GM12878 (cell line): ENCODE measurements around the gene COX6A1. TPM values are rescaled to one million over a fixed set of nuclear protein-coding genes. Genes with fewer than 3 reads are reported as not detected.
A peak's percentile ranks its signal among the peaks of the same experiment; 100 is the strongest.

Experiments
- ATAC-seq: fragments of 200-7000 bp; cut with Tn5 transposase; 3 replicates; pipeline ENCODE4 v1.9.1; 2020; ENCODE audit warnings: mild to moderate bottlenecking, moderate library complexity
- BruUV-seq: library from RNA; stranded (reverse); fragments of 400-500 nt; replicated peaks from 2 replicates; lab custom pipeline; 2021; lab: Mats Ljungman, UMichigan
- CTCF ChIA-PET: fragments of 300-600 bp; sonication (Branson Sonifier 250); formaldehyde crosslinking; extraction: SDS; loops from one replicate; lab custom pipeline; 2021; ENCODE audit warnings: inconsistent platforms; lab: Yijun Ruan, JAX
- POLR2A ChIA-PET: fragments of 350-600 bp; formaldehyde crosslinking; extraction: SDS; loops from one replicate; lab custom pipeline; 2021; ENCODE audit warnings: inconsistent platforms; lab: Charles Lee
- RAD21 ChIA-PET: fragments of 300-600 bp; sonication (Branson Sonifier 250); formaldehyde crosslinking; loops from one replicate; lab custom pipeline; 2023; ENCODE audit warnings: antibody characterized with exemption; ENCODE audit not compliant: unreplicated experiment; lab: Charles Lee
- SMC1A ChIA-PET: fragments of 300-600 bp; sonication (Branson Sonifier 250); formaldehyde crosslinking; loops from one replicate; lab custom pipeline; 2023; ENCODE audit not compliant: unreplicated experiment, uncharacterized antibody; lab: Charles Lee
- DNase-seq: peaks from one replicate; pipeline ENCODE4 v3.0.0-alpha.2; 2011; ENCODE audit warnings: low read depth, low spot score
- FAIRE-seq: peaks from 3 replicates; lab custom pipeline; 2011; peaks lifted over from hg19 to GRCh38; lab: Jason Lieb, UNC
- H2AFZ ChIP-seq: 2 replicates; pipeline ENCODE4 v1.6.0; 2011; ENCODE audit warnings: low read depth, low read length, control low read depth; ENCODE audit not compliant: control insufficient read depth
- H3K27ac ChIP-seq: 2 replicates; pipeline ENCODE4 v1.5.1; 2011; ENCODE audit warnings: control low read depth; ENCODE audit not compliant: control insufficient read depth, insufficient read depth
- H3K27me3 ChIP-seq, 2 experiments: replicated peaks in 1 of 2; 2 replicates each; pipeline versions ENCODE4 v1.6.0 to v1.6.1; 2011; ENCODE audit warnings: low read length in 1 of 2; ENCODE audit not compliant: control insufficient read depth in 2 of 2, insufficient read depth in 2 of 2
- H3K36me3 ChIP-seq, 2 experiments: 2 replicates each; pipeline ENCODE4 v1.5.1; 2011; ENCODE audit warnings: low read length in 1 of 2; ENCODE audit not compliant: control insufficient read depth in 2 of 2, insufficient read depth in 2 of 2
- H3K4me1 ChIP-seq: 2 replicates; pipeline ENCODE4 v1.6.1; 2011; ENCODE audit warnings: mild to moderate bottlenecking, low read length, moderate library complexity, mixed read lengths; ENCODE audit not compliant: control insufficient read depth, insufficient read depth
- H3K4me2 ChIP-seq: 2 replicates; pipeline ENCODE4 v1.6.0; 2011; ENCODE audit warnings: control low read depth; ENCODE audit not compliant: control insufficient read depth, insufficient read depth
- H3K4me3 ChIP-seq: fragments of 200-600 bp; sonication (generic); 2 replicates; pipeline ENCODE4 v1.5.1; 2016
- H3K79me2 ChIP-seq: 2 replicates; pipeline ENCODE4 v1.6.0; 2011; ENCODE audit warnings: low read length; ENCODE audit not compliant: control insufficient read depth, insufficient read depth
- H3K9ac ChIP-seq: 2 replicates; pipeline ENCODE4 v1.8.0; 2011; ENCODE audit warnings: low read length, control low read depth, mixed read lengths; ENCODE audit not compliant: control insufficient read depth, insufficient read depth
- H3K9me3 ChIP-seq: replicated peaks from 3 replicates; pipeline ENCODE4 v1.5.1; 2011; ENCODE audit warnings: mild to moderate bottlenecking, low read length; ENCODE audit not compliant: control insufficient read depth, insufficient read depth
- H4K20me1 ChIP-seq: 2 replicates; pipeline ENCODE4 v1.6.0; 2011; ENCODE audit not compliant: control insufficient read depth, insufficient read depth
- BACH1 ChIP-seq: fragments of 450-650 bp; IDR thresholded peaks from 2 replicates; pipeline ENCODE4 v1.6.1; 2017; ENCODE audit warnings: mild to moderate bottlenecking, borderline replicate concordance
- CEBPZ ChIP-seq: fragments of 150-350 bp; IDR thresholded peaks from 2 replicates; pipeline ENCODE4 v1.6.1; 2016; ENCODE audit warnings: low read depth, low read length
- CREM ChIP-seq: IDR thresholded peaks from 2 replicates; pipeline ENCODE4 v1.6.1; 2014; ENCODE audit warnings: antibody characterized with exemption, low read depth
- EED ChIP-seq: sonication (generic); IDR thresholded peaks from 2 replicates; pipeline ENCODE4 v1.6.1; 2016; ENCODE audit warnings: antibody characterized with exemption, low read depth
- MAX ChIP-seq: IDR thresholded peaks from 2 replicates; pipeline ENCODE4 v1.6.1; 2012; ENCODE audit warnings: low read depth, low read length, improper control_type of control experiment
- MTA3 ChIP-seq: IDR thresholded peaks from 2 replicates; pipeline ENCODE4 v1.6.1; 2012; ENCODE audit warnings: low read length, inconsistent platforms, borderline replicate concordance
- NR2F1 ChIP-seq: fragments of 450-650 bp; conservative IDR thresholded peaks from 2 replicates; pipeline ENCODE4 v1.6.1; 2017; ENCODE audit warnings: mild to moderate bottlenecking
- POLR2AphosphoS2 ChIP-seq: IDR thresholded peaks from 2 replicates; pipeline ENCODE4 v1.6.1; 2011; ENCODE audit warnings: low read depth, mild to moderate bottlenecking, low read length, improper control_type of control experiment, moderate library complexity
- TARDBP ChIP-seq: IDR thresholded peaks from 2 replicates; pipeline ENCODE4 v1.6.1; 2016; ENCODE audit warnings: borderline replicate concordance
- WGBS: methylation state at CpG from one replicate; pipeline ENCODE4 v1.1.6; 2016; ENCODE audit warnings: low lambda C conversion rate; ENCODE audit not compliant: insufficient replicate concordance, insufficient coverage; ENCODE audit errors: missing lambda C conversion rate; 5-methylcytosine and 5-hydroxymethylcytosine counted together
- in situ Hi-C: fragments of 300-500 bp; cut with MboI; formaldehyde crosslinking; loops from 9 replicates; pipeline ENCODE4 v1.14.3; 2018; ENCODE audit warnings: mixed read lengths
- intact Hi-C: fragments of 100-400 bp; cut with micrococcal nuclease; formaldehyde crosslinking; loops from one replicate; pipeline ENCODE4 v1.14.2; 2022; ENCODE audit not compliant: unreplicated experiment
- polyA plus RNA-seq, 11 experiments: library from polyadenylated mRNA; depleted of rRNA in 4 of 11; unstranded in 6 of 11; stranded (reverse) in 5 of 11; fragments of >200 nt; fragmentation: Nextera tagmentation in 4 of 11; fragmentation: Illumina TruSeq in 1 of 11; extraction: Ambion mirVana in 4 of 11; extraction: Trizol in 1 of 11; gene quantifications; 1 replicate in 1 of 11; 2 replicates in 10 of 11; pipeline versions ENCODE4 v1.2.1 to v1.2.3, GENCODE V29; 2011 to 2016; ENCODE audit warnings: inconsistent platforms in 2 of 11, missing spikeins in 2 of 11, low read depth in 1 of 11
- total RNA-seq, 4 experiments: library from RNA; depleted of rRNA in 3 of 4; stranded (reverse); fragments of >200 nt in 3 of 4; fragmentation: Illumina TruSeq in 1 of 4; extraction: Trizol in 1 of 4; gene quantifications; 2 replicates each; pipeline versions ENCODE4 v1.2.1 to v1.2.3, GENCODE V29; 2013 to 2021

Gene COX6A1
- total and polyA plus RNA-seq, 10 of the 15 experiments (the other 5 are each of a cell fraction or from before 2014, with no cell fraction given), result 408 to 2,723 (median 1,019) TPM

GRCh38 chr12:120467439-120467838 is 29.5 kb downstream of the COX6A1 start:
- no peak for ATAC-seq
- WGBS, result 86% methylated on average over 6 of the region's 6 CpGs
- BruUV-seq, result no TSS peak
- peaks cover 10% of the 10 kb centered on the region for H4K20me1 ChIP-seq
- ChIA-PET SMC1A (interaction anchor here (0.5 to 2.7 kb wide), 3 partner anchors 11 to 83 kb away, joined by 3 to 6 read pairs (median 3); no protein-coding TSS in a partner anchor), CTCF (interaction anchor here (0.6 to 5.9 kb wide), 17 partner anchors 8 to 332 kb away, joined by 3 to 39 read pairs (median 5); partner anchors contain the start of gene COX6A1), RAD21 (interaction anchor here (1.9 kb wide), 1 partner anchor 29 kb away, joined by 8 read pairs; the partner anchor contains the start of gene DYNLL1), POLR2A (interaction anchor here (1.2 to 1.5 kb wide), 3 partner anchors 10 to 61 kb away, joined by 4 to 7 read pairs (median 4); partner anchors contain the start of gene COQ5)
- H3K9ac ChIP-seq, result no peak overlapping the region
- in situ Hi-C loops, result no loop called here
- peaks cover 49% of the 10 kb centered on the region for H3K79me2 ChIP-seq
- H3K9me3 ChIP-seq, result no peaks in the 10 kb centered on the region
- no peak for DNase-seq
- no peak for FAIRE-seq
- no peak overlapping the region for H3K4me3 ChIP-seq
- H3K27ac ChIP-seq, result no peak overlapping the region
- peaks cover 15 to 33% of the 10 kb centered on the region in 2 experiments for H3K36me3 ChIP-seq
- H3K4me1 ChIP-seq, result peaks cover 12% of the 10 kb centered on the region
- peak overlapping the region; percentile 38 for H3K4me2 ChIP-seq
- TF ChIP-seq NR2F1 (no peak), EED (no peak), BACH1 (no peak), MAX (no peak), CREM (no peak), MTA3 (no peak), POLR2AphosphoS2 (no peak), CEBPZ (no peak), TARDBP (no peak)
- no peaks in the 10 kb centered on the region for H3K27me3 ChIP-seq
- no peak overlapping the region for H2AFZ ChIP-seq
- intact Hi-C loops, result no loop called here
